CD14-positive monocyte (primary cell): Measurements from ENCODE around the gene HK1. TPM values are rescaled to one million over a fixed set of nuclear protein-coding genes. Genes with fewer than 3 reads are reported as not detected.
A peak's percentile ranks its signal among the peaks of the same experiment; 100 is the strongest.

Experiments used
- DNase-seq, 3 donors: peaks; one replicate each; pipeline ENCODE4 v3.0.0-alpha.2; 2011 to 2022
- H2AFZ ChIP-seq: 2 replicates; pipeline ENCODE4 v1.6.0; 2012; ENCODE audit warnings: mild to moderate bottlenecking, low read depth, low read length, inconsistent platforms; ENCODE audit not compliant: insufficient read depth, poor library complexity, severe bottlenecking
- H3K27ac ChIP-seq, 2 donors: 1 replicate in 1 of 2; 2 replicates in 1 of 2; pipeline ENCODE4 v1.5.1; 2012 to 2013; ENCODE audit warnings: low read length in 2 of 2, control low read depth in 1 of 2, inconsistent platforms in 1 of 2, low read depth in 1 of 2, mild to moderate bottlenecking in 1 of 2
- H3K27me3 ChIP-seq, 2 donors: one replicate each; pipeline versions ENCODE4 v1.6.0 to v1.6.1; 2011 to 2013; ENCODE audit warnings: low read length in 2 of 2; ENCODE audit not compliant: control insufficient read depth in 2 of 2, insufficient read depth in 2 of 2
- H3K36me3 ChIP-seq, 2 donors: replicated peaks in 1 of 2; 1 replicate in 1 of 2; 2 replicates in 1 of 2; pipeline versions ENCODE4 v1.5.1 to v1.6.1; 2012 to 2013; ENCODE audit warnings: low read length in 2 of 2, control low read depth in 1 of 2, inconsistent platforms in 1 of 2, mild to moderate bottlenecking in 1 of 2; ENCODE audit not compliant: insufficient read depth in 2 of 2, control insufficient read depth in 1 of 2
- H3K4me1 ChIP-seq, 2 donors: 1 replicate in 1 of 2; 2 replicates in 1 of 2; pipeline versions ENCODE4 v1.5.1 to v1.6.1; 2012 to 2013; ENCODE audit warnings: low read length in 2 of 2, control low read depth in 1 of 2, inconsistent platforms in 1 of 2, mild to moderate bottlenecking in 1 of 2, moderate library complexity in 1 of 2; ENCODE audit not compliant: insufficient read depth in 2 of 2, control insufficient read depth in 1 of 2
- H3K4me2 ChIP-seq: replicated peaks from 2 replicates; pipeline ENCODE3; 2012; ENCODE audit warnings: low read length, moderate library complexity, mild to moderate bottlenecking; ENCODE audit not compliant: poor library complexity, severe bottlenecking; ENCODE audit errors: extremely low read depth
- H3K4me3 ChIP-seq, 3 experiments: fragments of 200-600 bp in 1 of 3; sonication (generic) in 1 of 3; replicated peaks in 1 of 3; 1 replicate in 2 of 3; 2 replicates in 1 of 3; pipeline ENCODE4 v1.5.1; 2011 to 2013; ENCODE audit warnings: low read length in 3 of 3, mild to moderate bottlenecking in 3 of 3, control low read depth in 2 of 3, low read depth in 2 of 3, inconsistent platforms in 1 of 3, moderate library complexity in 1 of 3
- H3K79me2 ChIP-seq: 2 replicates; pipeline ENCODE4 v1.6.0; 2012; ENCODE audit warnings: mild to moderate bottlenecking, control low read depth, inconsistent platforms, low read length, moderate library complexity; ENCODE audit not compliant: insufficient read depth
- H3K9ac ChIP-seq: 2 replicates; pipeline ENCODE4 v1.6.0; 2017; ENCODE audit warnings: low read length, mild to moderate bottlenecking; ENCODE audit not compliant: insufficient read depth, poor library complexity, severe bottlenecking
- H3K9me3 ChIP-seq, 2 donors: replicated peaks in 1 of 2; 1 replicate in 1 of 2; 2 replicates in 1 of 2; pipeline versions ENCODE4 v1.5.1 to v1.6.1; 2012 to 2013; ENCODE audit warnings: low read length in 2 of 2, control low read depth in 1 of 2; ENCODE audit not compliant: control insufficient read depth in 1 of 2, insufficient read depth in 1 of 2
- H4K20me1 ChIP-seq: 2 replicates; pipeline ENCODE4 v1.6.0; 2012; ENCODE audit warnings: mild to moderate bottlenecking, low read length, control low read depth, moderate library complexity; ENCODE audit not compliant: insufficient read depth
- H3K27ac Mint-ChIP-seq, 7 donors: one replicate each; pipeline ENCODE4 v1.8.0; 2020; ENCODE audit warnings: mild to moderate bottlenecking in 7 of 7, mixed read lengths in 7 of 7, moderate library complexity in 6 of 7, inconsistent platforms in 2 of 7
- H3K27me3 Mint-ChIP-seq, 3 donors: one replicate each; pipeline ENCODE4 v1.8.0; 2021 to 2022; ENCODE audit warnings: low read depth in 3 of 3, mild to moderate bottlenecking in 3 of 3, mixed read lengths in 3 of 3, moderate library complexity in 3 of 3, inconsistent platforms in 1 of 3
- H3K36me3 Mint-ChIP-seq, 2 donors: one replicate each; pipeline ENCODE4 v1.8.0; 2020; ENCODE audit warnings: mixed read lengths in 2 of 2, inconsistent platforms in 1 of 2, mild to moderate bottlenecking in 1 of 2
- H3K4me1 Mint-ChIP-seq: one replicate; pipeline ENCODE4 v1.8.0; 2020; ENCODE audit warnings: mild to moderate bottlenecking, mixed read lengths
- H3K4me3 Mint-ChIP-seq, 2 donors: one replicate each; pipeline ENCODE4 v1.8.0; 2020; ENCODE audit warnings: mild to moderate bottlenecking in 2 of 2, mixed read lengths in 2 of 2, moderate library complexity in 1 of 2
- H3K9me3 Mint-ChIP-seq, 7 donors: one replicate each; pipeline ENCODE4 v1.8.0; 2020 to 2022; ENCODE audit warnings: mixed read lengths in 7 of 7, mild to moderate bottlenecking in 6 of 7, moderate library complexity in 6 of 7, inconsistent platforms in 2 of 7
- WGBS: methylation state at CpG from one replicate; pipeline ENCODE4 v1.1.5; 2013; ENCODE audit warnings: missing lambda C conversion rate; ENCODE audit not compliant: insufficient coverage; 5-methylcytosine and 5-hydroxymethylcytosine counted together
- intact Hi-C, 2 donors: fragments of 100-400 bp; cut with micrococcal nuclease; formaldehyde crosslinking; loops; one replicate each; pipeline versions ENCODE4 v1.15.0 to v1.15.1; 2023
- polyA plus RNA-seq, 3 donors: library from polyadenylated mRNA; depleted of rRNA in 1 of 3; unstranded in 2 of 3; stranded (reverse) in 1 of 3; fragments of 300-500 nt in 2 of 3; fragments of >200 nt in 1 of 3; fragmentation: Illumina TruSeq in 2 of 3; gene quantifications; 1 replicate in 2 of 3; 2 replicates in 1 of 3; pipeline ENCODE4 v1.2.3, GENCODE V29; 2012 to 2021
- TF ChIP-seq, protein P1 (sequence below): fragments of 200-600 bp; IDR thresholded peaks from one replicate; pipeline ENCODE4 v1.8.0; 2022; ENCODE audit warnings: antibody characterized with exemption, mild to moderate bottlenecking

The HK1 gene
- polyA plus RNA-seq, 3 donors: 57.9 to 146 (median 125) TPM

DNA sequence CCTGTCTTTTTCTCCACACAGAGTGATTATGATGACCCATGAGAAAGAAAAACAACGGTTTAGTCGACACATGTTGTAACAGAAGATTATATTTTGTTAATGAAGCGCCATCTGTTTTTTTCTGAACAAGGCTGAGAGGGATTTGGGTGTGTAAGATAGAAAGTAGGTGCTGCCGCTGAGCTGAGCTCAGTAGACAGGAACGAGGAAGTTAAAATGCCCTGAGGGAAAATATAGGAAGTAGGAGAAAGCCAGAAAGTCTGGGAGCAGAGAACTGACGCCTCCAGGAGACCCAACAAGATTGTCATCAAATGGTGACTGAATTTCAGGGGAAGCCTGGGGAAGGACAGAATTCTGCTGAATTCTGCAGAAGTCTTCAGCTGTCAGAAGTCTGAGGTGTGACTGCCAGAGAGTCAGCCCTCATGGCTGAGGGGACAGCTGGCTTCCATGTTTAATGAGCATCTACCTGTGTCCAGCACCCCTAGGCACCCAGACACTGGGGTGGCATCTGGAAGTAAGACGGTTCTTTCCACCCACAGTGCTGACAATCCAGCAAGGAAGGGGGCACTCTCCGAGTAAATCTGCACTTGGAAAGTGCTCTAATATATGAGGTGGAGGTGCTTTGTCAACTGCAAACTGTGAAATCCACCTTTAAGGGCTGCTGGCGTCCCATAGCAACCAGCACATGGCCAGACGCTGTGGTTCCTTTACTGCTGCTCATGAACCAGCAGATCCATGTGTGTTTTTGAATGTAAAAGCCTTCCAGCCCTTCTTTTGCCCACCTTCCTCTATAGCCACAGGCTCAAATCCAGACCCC, 160.4 kb downstream of the HK1 start:
- Histone ChIP-seq H3K27ac (no peak overlapping the region), H3K9ac (peak overlapping the region; percentile 27), H2AFZ (peak overlapping the region; percentile 50), H3K27me3 (no peaks in the 10 kb centered on the region), H4K20me1 (no peaks in the 10 kb centered on the region), H3K36me3 (no peaks in the 10 kb centered on the region), H3K4me3 (peak overlapping the region in 1 of 3 experiments; percentile 43), H3K4me2 (peak overlapping the region; percentile 58), H3K4me1 (peaks cover 26 to 28% of the 10 kb centered on the region in 2 donors), H3K9me3 (peaks cover 0 to 3% of the 10 kb centered on the region in 2 donors), H3K79me2 (no peaks in the 10 kb centered on the region)
- intact Hi-C loops: no loop called here
- peak in 2 of 3 donors; percentile 31 to 34 for DNase-seq
- Mint-ChIP-seq H3K27ac (peak overlapping the region in 2 of 7 donors; percentile 6 to 41), H3K9me3 (peaks cover 0 to 5% (median 3%) of the 10 kb centered on the region in 7 donors), H3K27me3 (peaks cover 0 to 10% (median 9%) of the 10 kb centered on the region in 3 donors), H3K4me1 (peaks cover 24% of the 10 kb centered on the region), H3K4me3 (peak overlapping the region; percentile 3 to 64), H3K36me3 (no peaks in the 10 kb centered on the region)
- TF ChIP-seq, protein P1, sequence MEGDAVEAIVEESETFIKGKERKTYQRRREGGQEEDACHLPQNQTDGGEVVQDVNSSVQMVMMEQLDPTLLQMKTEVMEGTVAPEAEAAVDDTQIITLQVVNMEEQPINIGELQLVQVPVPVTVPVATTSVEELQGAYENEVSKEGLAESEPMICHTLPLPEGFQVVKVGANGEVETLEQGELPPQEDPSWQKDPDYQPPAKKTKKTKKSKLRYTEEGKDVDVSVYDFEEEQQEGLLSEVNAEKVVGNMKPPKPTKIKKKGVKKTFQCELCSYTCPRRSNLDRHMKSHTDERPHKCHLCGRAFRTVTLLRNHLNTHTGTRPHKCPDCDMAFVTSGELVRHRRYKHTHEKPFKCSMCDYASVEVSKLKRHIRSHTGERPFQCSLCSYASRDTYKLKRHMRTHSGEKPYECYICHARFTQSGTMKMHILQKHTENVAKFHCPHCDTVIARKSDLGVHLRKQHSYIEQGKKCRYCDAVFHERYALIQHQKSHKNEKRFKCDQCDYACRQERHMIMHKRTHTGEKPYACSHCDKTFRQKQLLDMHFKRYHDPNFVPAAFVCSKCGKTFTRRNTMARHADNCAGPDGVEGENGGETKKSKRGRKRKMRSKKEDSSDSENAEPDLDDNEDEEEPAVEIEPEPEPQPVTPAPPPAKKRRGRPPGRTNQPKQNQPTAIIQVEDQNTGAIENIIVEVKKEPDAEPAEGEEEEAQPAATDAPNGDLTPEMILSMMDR: no peak
- 38% methylated on average over 4 of the region's 10 CpGs for WGBS

DNA sequence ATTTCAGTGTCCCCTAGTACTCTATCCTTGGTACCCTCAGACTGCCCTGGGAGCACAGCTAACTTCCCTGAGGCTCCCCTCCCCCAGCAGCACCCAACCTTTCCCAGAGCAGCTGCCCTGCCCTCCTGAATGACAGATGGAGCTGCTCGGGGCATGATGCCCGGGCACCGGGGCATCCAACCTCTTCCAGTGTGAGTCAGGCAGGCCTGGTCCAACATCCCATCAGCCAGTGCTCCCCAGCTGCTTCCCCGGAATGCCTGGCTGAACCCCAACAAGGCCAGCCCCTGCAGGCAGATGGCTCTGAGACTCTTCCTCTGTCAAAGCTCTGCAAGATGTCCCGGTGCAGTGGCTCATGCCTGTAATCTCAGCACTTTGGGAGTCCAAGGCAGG, 161.0 kb downstream of the HK1 start:
- peaks cover 24% of the 10 kb centered on the region for H3K4me1 Mint-ChIP-seq
- H3K36me3 Mint-ChIP-seq: no peaks in the 10 kb centered on the region
- Histone ChIP-seq H3K27me3 (no peaks in the 10 kb centered on the region), H2AFZ (peak overlapping the region; percentile 19), H3K36me3 (no peaks in the 10 kb centered on the region), H3K4me2 (peak overlapping the region; percentile 34), H4K20me1 (no peaks in the 10 kb centered on the region), H3K27ac (no peak overlapping the region), H3K9me3 (peaks cover 0 to 3% of the 10 kb centered on the region in 2 donors), H3K4me3 (peak overlapping the region in 1 of 3 experiments; percentile 32), H3K9ac (no peak overlapping the region), H3K79me2 (no peaks in the 10 kb centered on the region), H3K4me1 (peaks cover 26 to 28% of the 10 kb centered on the region in 2 donors)
- intact Hi-C loops: no loop called here
- TF ChIP-seq, protein P1: no peak
- WGBS: 77% methylated on average over 5 of the region's 5 CpGs
- DNase-seq: no peak
- H3K27ac Mint-ChIP-seq: peak overlapping the region in 2 of 7 donors; percentile 52 to 91
- peak overlapping the region; percentile 45 to 64 for H3K4me3 Mint-ChIP-seq
- peaks cover 1 to 4% (median 3%) of the 10 kb centered on the region in 7 donors for H3K9me3 Mint-ChIP-seq
- H3K27me3 Mint-ChIP-seq: peaks cover 0 to 9% (median 9%) of the 10 kb centered on the region in 3 donors
